Omental fat pad (tissue), 4 donors: ENCODE measurements around the gene RDH13. TPM values are rescaled to one million over a fixed set of nuclear protein-coding genes. Genes with fewer than 3 reads are reported as not detected.
"Not testable (repeated sequence)": the region's sequence is repeated elsewhere in the genome, so short reads cannot be mapped to it uniquely, and the experiment has no call there.

Experiments used
- ATAC-seq: fragments of 150-250 bp; one replicate; pipeline ENCODE4 v1.9.1; 2016; ENCODE audit warnings: mild to moderate bottlenecking, moderate library complexity; ENCODE audit not compliant: low FRiP score
- DNase-seq: peaks from one replicate; pipeline ENCODE4 v3.0.0-alpha.2; 2019; ENCODE audit warnings: low spot score
- CTCF ChIP-seq, 3 donors: fragments of 450-650 bp; IDR thresholded peaks; one replicate each; pipeline ENCODE4 v1.5.1; 2016 to 2017; ENCODE audit warnings: antibody characterized with exemption in 3 of 3, mild to moderate bottlenecking in 3 of 3, moderate library complexity in 2 of 3
- total RNA-seq, 4 donors: library from RNA; depleted of rRNA; stranded (reverse); fragments of >200 nt; gene quantifications; one replicate each; pipeline ENCODE4 v1.1.0, GENCODE V29; 2016

RDH13 gene
- total RNA-seq: 10 to 100 TPM in 2 of 4 donors, 1 to 10 TPM in 2; 8.2 to 14.1 (median 10.8) TPM

- peak; percentile 98 for ATAC-seq
- TF ChIP-seq CTCF (IDR thresholded peaks at IDR 0.05): no peak
These were observed at the start of gene RDH13 for GRCh38 chr19:55062735-55063491. TSS of gene RDH13 (minus strand) at chr19:55063148. CDS start at chr19:55063032, 116 bp downstream.

DNA sequence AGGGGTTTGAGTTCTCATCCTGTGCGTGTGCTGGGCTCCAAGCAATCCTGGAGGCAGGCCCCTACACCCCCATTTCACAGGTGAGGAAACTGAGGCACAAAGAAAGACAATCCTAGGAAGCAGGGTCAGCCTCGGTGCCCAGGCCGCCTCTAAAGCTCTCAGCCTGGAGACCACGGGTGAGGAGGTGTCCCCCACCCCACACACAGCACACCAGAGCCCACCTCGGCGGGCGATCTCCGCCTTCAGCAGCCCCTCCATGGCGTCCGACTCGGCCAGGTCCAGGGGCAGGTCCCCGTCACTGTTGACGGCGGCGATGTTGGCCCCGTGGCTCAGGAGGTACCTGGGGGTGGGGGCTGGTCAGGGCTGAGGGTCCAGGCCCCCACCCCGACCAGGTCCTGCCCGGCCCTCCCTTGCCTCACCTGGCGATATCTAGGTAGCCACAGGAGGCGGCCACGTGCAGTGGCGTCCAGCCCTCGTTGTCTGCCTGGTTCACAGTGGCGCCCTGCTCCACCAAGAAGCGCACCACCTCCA, 49.4 kb upstream of the RDH13 start:
- ATAC-seq: no peak
- no peak for TF ChIP-seq CTCF (IDR thresholded peaks at IDR 0.05)
- DNase-seq: no peak

More at GRCh38 chr19:55062735-55063491, at the start of gene RDH13:
- peak; percentile 99 for DNase-seq

DNA sequence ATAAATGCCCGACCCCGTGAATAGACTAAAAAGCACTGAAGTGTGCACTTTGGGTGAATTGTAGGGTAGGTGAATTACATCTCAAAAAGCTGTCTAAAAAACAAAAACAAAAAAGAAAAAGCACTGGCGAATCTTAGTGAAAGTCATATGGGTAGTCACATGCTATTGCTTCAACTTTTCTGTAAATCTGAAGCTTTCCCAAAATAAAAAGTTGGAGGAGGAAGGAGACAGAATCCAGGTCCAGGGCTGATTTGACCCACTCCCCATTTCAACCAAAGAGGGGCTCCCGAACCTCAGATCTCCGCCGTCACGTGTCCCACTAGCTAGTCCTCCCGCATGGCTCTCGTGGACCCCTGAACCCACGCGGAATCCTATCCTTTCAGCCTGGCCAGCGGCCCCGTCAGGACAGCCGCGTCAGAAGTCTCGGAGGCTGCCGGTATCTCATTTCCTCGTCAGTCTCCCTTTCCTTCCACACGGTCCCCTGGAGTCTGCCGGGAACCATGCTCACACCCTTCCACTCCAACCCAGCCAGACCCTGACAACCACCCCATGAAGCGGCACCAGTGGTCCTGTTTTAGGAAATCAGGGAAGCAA, 48.4 kb upstream of the RDH13 start:
- ATAC-seq (no peak), DNase-seq (no peak)
- no peak for TF ChIP-seq CTCF (IDR thresholded peaks at IDR 0.05)

- TF ChIP-seq CTCF (IDR thresholded peaks at IDR 0.05): no peak
- no peak for DNase-seq
- no peak for ATAC-seq
These were observed 46.8 kb upstream of the RDH13 start for GRCh38 chr19:55109527-55110291.

GRCh38 chr19:55107252-55107651, 44.3 kb upstream of the RDH13 start:
- not testable (repeated sequence) for ATAC-seq, DNase-seq

DNA sequence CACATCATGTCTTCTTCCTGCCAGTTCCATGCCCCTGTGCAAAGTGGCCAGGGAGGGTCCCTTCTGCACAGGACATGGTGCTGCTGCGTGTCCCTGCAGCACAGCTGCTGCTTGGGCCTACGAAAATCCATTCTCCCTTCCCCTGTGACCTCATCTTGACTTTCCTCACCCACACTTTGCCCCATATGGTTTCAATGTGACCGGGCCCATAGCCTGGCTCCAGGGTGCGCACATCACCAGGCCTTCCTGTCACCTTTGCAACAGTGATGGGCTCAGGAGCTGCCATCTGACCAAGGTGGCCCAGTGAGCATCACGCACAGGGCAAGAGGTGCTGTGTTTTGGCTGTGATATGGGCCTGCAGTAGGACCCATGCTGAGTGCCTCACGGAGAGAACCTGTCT, 43.6 kb upstream of the RDH13 start:
- DNase-seq: no peak
- no peak for TF ChIP-seq CTCF (IDR thresholded peaks at IDR 0.05)
- no peak for ATAC-seq

DNA sequence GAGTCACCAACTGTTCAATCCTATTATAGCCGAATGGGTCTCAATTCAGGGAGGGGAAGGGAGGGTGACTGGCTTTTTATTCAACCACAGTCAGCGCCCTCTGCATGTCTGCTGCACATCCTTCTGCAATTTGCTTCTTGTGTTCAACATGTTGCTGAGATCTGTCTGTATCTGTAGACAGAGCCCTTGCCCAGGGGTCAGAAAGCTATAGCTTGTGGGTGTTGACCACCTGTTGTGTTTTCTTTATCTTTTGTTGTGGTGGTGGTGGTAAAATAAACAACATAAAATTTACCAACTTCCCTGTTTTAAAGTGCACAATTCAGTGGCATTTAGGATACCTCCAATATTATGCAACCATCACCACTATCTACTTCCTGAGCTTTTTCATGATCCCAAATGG, 42.3 kb upstream of the RDH13 start:
- DNase-seq (no peak), ATAC-seq (no peak)
- no peak for TF ChIP-seq CTCF (IDR thresholded peaks at IDR 0.05)
